CD4-positive, alpha-beta T cell (primary cell): Measurements from ENCODE around the gene SHOX. TPM values are rescaled to one million over a fixed set of nuclear protein-coding genes. Genes with fewer than 3 reads are reported as not detected.

ENCODE experiments used
- ATAC-seq: fragments of 200-7000 bp; cut with Tn5 transposase; one replicate; pipeline ENCODE4 v1.10.0; 2022; ENCODE audit warnings: mild to moderate bottlenecking; ENCODE audit not compliant: poor library complexity
- CTCF ChIA-PET: fragments of 350-600 bp; sonication (Branson Sonifier 250); formaldehyde crosslinking; loops from one replicate; lab custom pipeline; 2021; ENCODE audit warnings: antibody characterized with exemption, inconsistent platforms; lab: Charles Lee
- POLR2A ChIA-PET: fragments of 350-600 bp; sonication (Branson Sonifier 250); formaldehyde crosslinking; loops from one replicate; lab custom pipeline; 2021; ENCODE audit warnings: antibody characterized with exemption, inconsistent platforms; lab: Charles Lee
- DNase-seq, 14 experiments: peaks; one replicate each; pipeline ENCODE4 v3.0.0-alpha.2; 2013 to 2020; ENCODE audit warnings: mixed read lengths in 2 of 14
- H3K27ac ChIP-seq, 2 donors: one replicate each; pipeline versions ENCODE4 v1.5.1 to v1.7.0; 2013; ENCODE audit warnings: low read length in 2 of 2, low read depth in 1 of 2, mild to moderate bottlenecking in 1 of 2
- H3K27me3 ChIP-seq, 2 experiments: 1 replicate in 1 of 2; 2 replicates in 1 of 2; pipeline versions ENCODE4 v1.6.1 to v1.7.0; 2013; ENCODE audit warnings: low read length in 2 of 2, control low read depth in 1 of 2, mild to moderate bottlenecking in 1 of 2, moderate library complexity in 1 of 2; ENCODE audit not compliant: insufficient read depth in 2 of 2, control insufficient read depth in 1 of 2
- H3K36me3 ChIP-seq: one replicate; pipeline ENCODE4 v1.6.1; 2013; ENCODE audit warnings: low read length, control low read depth; ENCODE audit not compliant: insufficient read depth
- H3K4me1 ChIP-seq: one replicate; pipeline ENCODE4 v1.6.1; 2013; ENCODE audit warnings: low read length, control low read depth; ENCODE audit not compliant: insufficient read depth
- H3K4me3 ChIP-seq: one replicate; pipeline ENCODE4 v1.5.1; 2013; ENCODE audit warnings: mild to moderate bottlenecking, low read length, moderate library complexity
- H3K9me3 ChIP-seq, 2 experiments: 1 replicate in 1 of 2; 2 replicates in 1 of 2; pipeline versions ENCODE4 v1.6.1 to v1.7.0; 2013; ENCODE audit warnings: low read length in 2 of 2, mild to moderate bottlenecking in 2 of 2, control low read depth in 1 of 2, moderate library complexity in 1 of 2; ENCODE audit not compliant: control insufficient read depth in 1 of 2, insufficient read depth in 1 of 2
- H3K27ac Mint-ChIP-seq: one replicate; pipeline ENCODE4 v1.8.0; 2020; ENCODE audit warnings: mixed read lengths
- H3K27me3 Mint-ChIP-seq: one replicate; pipeline ENCODE4 v1.8.0; 2021; ENCODE audit warnings: mixed read lengths
- H3K36me3 Mint-ChIP-seq: one replicate; pipeline ENCODE4 v1.8.0; 2021; ENCODE audit warnings: low read depth, mixed read lengths
- H3K4me1 Mint-ChIP-seq: one replicate; pipeline ENCODE4 v1.8.0; 2021; ENCODE audit warnings: low read depth, mixed read lengths
- H3K4me3 Mint-ChIP-seq: one replicate; pipeline ENCODE4 v1.8.0; 2020; ENCODE audit warnings: mild to moderate bottlenecking, mixed read lengths
- H3K9me3 Mint-ChIP-seq: one replicate; pipeline ENCODE4 v1.8.0; 2020; ENCODE audit warnings: mixed read lengths
- intact Hi-C, 2 experiments: fragments of 100-400 bp; cut with DNase I in 1 of 2; cut with micrococcal nuclease in 1 of 2; formaldehyde crosslinking; loops; one replicate each; pipeline versions ENCODE4 v1.15.1 to v1.9.0; 2023 to 2025; cut with DNase I, micrococcal nuclease
- total RNA-seq, 174 experiments: library from RNA in 2 of 174; stranded (reverse) in 2 of 174; gene quantifications; one replicate each; pipeline ENCODE4 v1.2.3 and lab custom pipeline; 2021 to 2026
- TF ChIP-seq, protein P1 (sequence below): fragments of 200-600 bp; IDR thresholded peaks from one replicate; pipeline ENCODE4 v1.8.0; 2022; ENCODE audit warnings: antibody characterized with exemption, mild to moderate bottlenecking

SHOX gene
- total RNA-seq, 2 experiments from 2014 or later = not detected

DNA sequence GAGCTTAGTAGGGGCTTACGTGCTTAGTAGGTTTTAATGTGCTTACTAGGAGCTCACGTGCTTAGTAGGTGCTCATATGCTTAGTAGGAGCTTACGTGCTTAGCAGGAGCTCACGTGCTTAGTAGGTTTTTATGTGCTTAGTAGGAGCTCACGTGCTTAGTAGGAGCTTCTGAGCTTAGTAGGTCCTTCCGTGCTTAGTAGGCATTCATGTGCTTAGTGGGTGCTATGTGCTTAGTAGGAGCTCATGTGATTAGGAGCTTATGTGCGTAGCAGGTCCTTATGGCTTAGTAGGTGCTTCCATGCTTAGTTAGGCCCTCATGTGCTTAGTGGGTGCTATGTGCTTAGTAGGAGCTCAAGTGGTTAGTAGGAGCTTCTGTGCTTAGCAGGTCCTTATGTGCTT is 59.4 kb downstream of the SHOX start:
- H3K4me1 ChIP-seq = no peaks in the 10 kb centered on the region
- no peak overlapping the region for H3K4me3 Mint-ChIP-seq
- no peaks in the 10 kb centered on the region for H3K36me3 ChIP-seq
- no peaks in the 10 kb centered on the region for H3K27me3 Mint-ChIP-seq
- ATAC-seq (no peak), DNase-seq (no peak)
- H3K27ac ChIP-seq = no peak overlapping the region
- H3K27me3 ChIP-seq = no peaks in the 10 kb centered on the region
- H3K4me3 ChIP-seq = no peak overlapping the region
- ChIA-PET CTCF (no interaction called here), POLR2A (no interaction called here)
- no peak overlapping the region for H3K27ac Mint-ChIP-seq
- H3K4me1 Mint-ChIP-seq = no peaks in the 10 kb centered on the region
- H3K36me3 Mint-ChIP-seq = no peaks in the 10 kb centered on the region
- H3K9me3 ChIP-seq = peaks cover 0 to 46% of the 10 kb centered on the region in 2 experiments
- TF ChIP-seq, protein P1, sequence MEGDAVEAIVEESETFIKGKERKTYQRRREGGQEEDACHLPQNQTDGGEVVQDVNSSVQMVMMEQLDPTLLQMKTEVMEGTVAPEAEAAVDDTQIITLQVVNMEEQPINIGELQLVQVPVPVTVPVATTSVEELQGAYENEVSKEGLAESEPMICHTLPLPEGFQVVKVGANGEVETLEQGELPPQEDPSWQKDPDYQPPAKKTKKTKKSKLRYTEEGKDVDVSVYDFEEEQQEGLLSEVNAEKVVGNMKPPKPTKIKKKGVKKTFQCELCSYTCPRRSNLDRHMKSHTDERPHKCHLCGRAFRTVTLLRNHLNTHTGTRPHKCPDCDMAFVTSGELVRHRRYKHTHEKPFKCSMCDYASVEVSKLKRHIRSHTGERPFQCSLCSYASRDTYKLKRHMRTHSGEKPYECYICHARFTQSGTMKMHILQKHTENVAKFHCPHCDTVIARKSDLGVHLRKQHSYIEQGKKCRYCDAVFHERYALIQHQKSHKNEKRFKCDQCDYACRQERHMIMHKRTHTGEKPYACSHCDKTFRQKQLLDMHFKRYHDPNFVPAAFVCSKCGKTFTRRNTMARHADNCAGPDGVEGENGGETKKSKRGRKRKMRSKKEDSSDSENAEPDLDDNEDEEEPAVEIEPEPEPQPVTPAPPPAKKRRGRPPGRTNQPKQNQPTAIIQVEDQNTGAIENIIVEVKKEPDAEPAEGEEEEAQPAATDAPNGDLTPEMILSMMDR = no peak
- peaks cover 2% of the 10 kb centered on the region for H3K9me3 Mint-ChIP-seq
- intact Hi-C loops = no loop called here

DNA sequence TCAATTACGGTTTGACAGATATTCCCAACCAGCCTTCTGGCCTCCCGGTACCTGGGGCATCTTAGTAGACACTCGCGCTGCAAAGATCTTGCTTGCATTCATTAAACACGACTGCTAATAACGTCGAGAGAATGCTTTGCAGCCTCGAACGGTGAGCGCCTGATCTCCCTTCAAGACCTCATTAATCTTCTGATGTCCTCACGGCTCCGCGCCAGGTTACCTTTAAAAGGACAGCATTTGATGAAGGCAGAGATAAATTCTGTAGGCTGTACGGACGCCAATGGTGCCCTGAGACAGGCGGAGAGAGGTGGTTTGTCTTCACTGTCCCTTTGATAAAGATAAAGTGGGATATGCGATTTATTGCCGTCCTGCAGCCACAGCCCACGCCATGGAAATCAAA is 64.2 kb downstream of the SHOX start:
- peaks cover 5% of the 10 kb centered on the region for H3K9me3 Mint-ChIP-seq
- Histone ChIP-seq H3K27me3 (peaks cover 0 to 4% of the 10 kb centered on the region in 2 experiments), H3K9me3 (peaks cover 0 to 60% of the 10 kb centered on the region in 2 experiments), H3K36me3 (no peaks in the 10 kb centered on the region), H3K4me3 (no peak overlapping the region), H3K4me1 (no peaks in the 10 kb centered on the region), H3K27ac (no peak overlapping the region)
- TF ChIP-seq, protein P1 = no peak
- no peak overlapping the region for H3K27ac Mint-ChIP-seq
- ChIA-PET POLR2A (no interaction called here), CTCF (no interaction called here)
- DNase-seq (no peak), ATAC-seq (no peak)
- intact Hi-C loops = no loop called here
- H3K4me1 Mint-ChIP-seq = no peaks in the 10 kb centered on the region
- H3K27me3 Mint-ChIP-seq = peaks cover 7% of the 10 kb centered on the region
- no peaks in the 10 kb centered on the region for H3K36me3 Mint-ChIP-seq
- H3K4me3 Mint-ChIP-seq = no peak overlapping the region

DNA sequence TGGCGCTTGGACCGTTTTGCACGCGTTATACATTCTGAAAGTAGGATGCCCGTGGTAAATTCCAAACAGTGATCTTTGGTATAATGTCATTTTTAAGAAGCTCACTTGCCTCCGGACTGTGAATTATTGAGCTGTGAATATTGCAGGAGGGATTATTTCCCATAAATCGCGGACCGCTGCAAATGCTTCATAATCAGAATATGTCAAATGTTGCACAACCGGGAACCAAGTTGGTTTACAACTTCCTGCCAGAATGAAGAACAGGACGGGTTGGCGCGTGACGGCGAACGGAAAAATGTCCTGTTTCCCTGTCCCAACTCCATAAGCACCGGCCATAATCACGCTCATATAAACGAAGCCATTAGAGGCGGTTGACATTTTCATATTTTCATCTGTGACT is 67.6 kb downstream of the SHOX start:
- Histone ChIP-seq H3K27ac (no peak overlapping the region), H3K4me3 (no peak overlapping the region), H3K9me3 (peaks cover 0 to 50% of the 10 kb centered on the region in 2 experiments), H3K36me3 (no peaks in the 10 kb centered on the region), H3K4me1 (no peaks in the 10 kb centered on the region), H3K27me3 (peaks cover 0 to 4% of the 10 kb centered on the region in 2 experiments)
- CTCF ChIA-PET = no interaction called here
- Mint-ChIP-seq H3K9me3 (peaks cover 8% of the 10 kb centered on the region), H3K27me3 (peaks cover 7% of the 10 kb centered on the region), H3K4me1 (no peaks in the 10 kb centered on the region), H3K4me3 (no peak overlapping the region), H3K36me3 (no peaks in the 10 kb centered on the region), H3K27ac (no peak overlapping the region)
- TF ChIP-seq, protein P1 = no peak
- ATAC-seq (no peak), DNase-seq (no peak)
- intact Hi-C loops = no loop called here
- POLR2A ChIA-PET = no interaction called here
